Thoracic aorta (tissue), 2 donors: ENCODE measurements around the gene CMIP. TPM values are rescaled to one million over a fixed set of nuclear protein-coding genes. Genes with fewer than 3 reads are reported as not detected.

Experiments used
- ATAC-seq: fragments of 150-250 bp; one replicate; pipeline ENCODE4 v1.8.0; 2017; ENCODE audit warnings: low read depth; ENCODE audit not compliant: insufficient number of reproducible peaks, low FRiP score
- DNase-seq: peaks from one replicate; pipeline ENCODE4 v3.0.0-alpha.2; 2020; ENCODE audit warnings: low spot score
- H3K27ac ChIP-seq, 2 donors: fragments of 200-600 bp; sonication (generic); 1 replicate in 1 of 2; 2 replicates in 1 of 2; pipeline ENCODE4 v1.5.1; 2016; ENCODE audit warnings: mild to moderate bottlenecking in 2 of 2, moderate library complexity in 2 of 2
- H3K27me3 ChIP-seq: fragments of 200-600 bp; sonication (generic); replicated peaks from 2 replicates; pipeline ENCODE4 v1.6.0; 2016; ENCODE audit warnings: mild to moderate bottlenecking; ENCODE audit not compliant: insufficient read depth
- H3K36me3 ChIP-seq: fragments of 200-600 bp; sonication (generic); one replicate; pipeline ENCODE4 v1.5.1; 2016
- H3K4me1 ChIP-seq, 2 donors: fragments of 200-600 bp; sonication (generic); 1 replicate in 1 of 2; 2 replicates in 1 of 2; pipeline versions ENCODE4 v1.5.1 to v1.6.0; 2016; ENCODE audit warnings: low read depth in 2 of 2, mild to moderate bottlenecking in 1 of 2; ENCODE audit not compliant: control insufficient read depth in 1 of 2
- H3K4me3 ChIP-seq: fragments of 200-600 bp; sonication (generic); 2 replicates; pipeline ENCODE4 v1.5.1; 2016; ENCODE audit warnings: mild to moderate bottlenecking
- H3K9me3 ChIP-seq: fragments of 200-600 bp; sonication (generic); 2 replicates; pipeline ENCODE4 v1.5.1; 2016
- total RNA-seq, 2 donors: library from RNA; depleted of rRNA; stranded (reverse); fragments of >200 nt; gene quantifications; one replicate each; pipeline versions ENCODE4 v1.1.0 to v1.2.3, GENCODE V29; 2016
- TF ChIP-seq, protein P1 (sequence below): fragments of 200-600 bp; sonication (generic); IDR thresholded peaks from one replicate; pipeline ENCODE4 v1.5.1; 2019; ENCODE audit warnings: antibody characterized with exemption

The CMIP gene
- total RNA-seq, 2 donors from 2014 or later = 20.8 to 46.8 TPM

DNA sequence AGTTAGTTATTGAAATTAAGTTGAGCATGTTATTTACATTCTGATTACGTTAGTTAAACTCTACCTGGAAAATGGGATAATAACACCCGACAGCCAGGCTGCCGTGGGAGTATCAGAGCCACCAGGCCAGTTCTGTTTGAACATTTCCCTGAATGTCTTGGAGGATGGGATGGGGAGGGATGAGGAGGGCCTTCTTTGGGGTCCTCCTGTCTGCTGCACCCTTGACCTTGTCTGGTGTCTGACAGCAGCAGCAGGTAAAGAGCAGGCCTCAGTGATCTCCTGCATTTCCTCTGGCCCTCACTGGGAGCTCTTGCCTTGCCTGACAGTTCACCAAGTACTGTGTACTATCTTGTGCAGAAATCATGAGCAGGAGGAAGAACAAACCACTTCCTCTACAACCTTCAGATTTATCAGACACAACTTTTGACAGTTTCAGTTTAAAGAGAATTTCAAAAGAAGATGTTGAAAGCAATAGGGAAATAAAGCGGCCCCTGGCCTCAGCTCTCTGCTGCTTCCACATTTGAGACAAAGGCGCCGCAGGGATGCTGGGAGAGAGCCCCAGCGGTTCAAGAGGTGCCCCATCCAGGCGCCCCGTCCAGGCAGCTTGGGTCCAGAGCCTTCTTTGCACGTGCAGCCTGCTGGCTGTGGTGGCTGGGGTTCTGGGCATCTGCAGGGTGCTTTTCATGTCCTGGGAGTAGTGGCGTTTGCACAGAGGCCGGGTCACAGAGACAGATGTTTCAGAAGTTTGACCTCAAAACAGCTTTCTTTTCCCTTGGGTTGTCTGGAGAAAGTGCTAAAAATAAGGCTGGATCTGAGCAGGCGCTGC is 25.3 kb downstream of the CMIP start:
- peaks cover 4 to 14% of the 10 kb centered on the region in 2 donors for H3K4me1 ChIP-seq
- ATAC-seq = no peak
- no peaks in the 10 kb centered on the region for H3K27me3 ChIP-seq

DNA sequence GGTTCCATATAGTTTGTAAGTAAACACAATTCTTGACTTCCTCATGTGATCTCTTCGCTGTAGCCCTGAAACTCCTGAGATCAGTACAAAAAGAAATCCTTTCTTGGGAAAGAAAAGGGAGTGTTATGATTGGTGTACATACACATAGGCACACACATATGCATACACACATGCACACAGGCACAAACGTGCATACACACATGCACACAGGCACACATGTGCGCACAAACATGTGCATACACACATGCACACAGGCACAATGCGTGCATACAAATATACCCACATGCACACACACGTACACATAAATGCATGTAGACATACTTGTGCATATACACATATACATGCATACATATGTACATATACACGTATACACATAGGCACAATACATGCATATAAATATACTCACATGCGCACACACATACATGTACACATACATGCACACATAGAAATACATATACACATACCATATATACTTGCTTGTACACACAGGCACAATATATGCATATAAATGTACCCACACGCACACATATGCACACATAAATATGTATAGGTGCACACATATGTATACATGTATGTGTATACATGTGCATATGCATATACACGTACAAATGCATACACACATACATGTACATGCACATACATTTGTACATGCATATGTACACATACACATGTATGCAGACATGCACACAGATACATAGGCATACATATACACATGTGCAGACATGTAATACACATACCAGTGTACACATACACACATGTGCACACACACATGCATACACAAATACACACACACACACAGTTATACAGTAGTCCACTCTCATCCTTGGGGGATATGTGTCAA is 26.4 kb downstream of the CMIP start:
- Histone ChIP-seq H3K4me1 (peaks cover 4 to 14% of the 10 kb centered on the region in 2 donors), H3K27me3 (no peaks in the 10 kb centered on the region), H3K27ac (no peak overlapping the region), H3K9me3 (no peaks in the 10 kb centered on the region), H3K36me3 (no peaks in the 10 kb centered on the region), H3K4me3 (no peak overlapping the region)
- no peak for DNase-seq
- TF ChIP-seq, protein P1, sequence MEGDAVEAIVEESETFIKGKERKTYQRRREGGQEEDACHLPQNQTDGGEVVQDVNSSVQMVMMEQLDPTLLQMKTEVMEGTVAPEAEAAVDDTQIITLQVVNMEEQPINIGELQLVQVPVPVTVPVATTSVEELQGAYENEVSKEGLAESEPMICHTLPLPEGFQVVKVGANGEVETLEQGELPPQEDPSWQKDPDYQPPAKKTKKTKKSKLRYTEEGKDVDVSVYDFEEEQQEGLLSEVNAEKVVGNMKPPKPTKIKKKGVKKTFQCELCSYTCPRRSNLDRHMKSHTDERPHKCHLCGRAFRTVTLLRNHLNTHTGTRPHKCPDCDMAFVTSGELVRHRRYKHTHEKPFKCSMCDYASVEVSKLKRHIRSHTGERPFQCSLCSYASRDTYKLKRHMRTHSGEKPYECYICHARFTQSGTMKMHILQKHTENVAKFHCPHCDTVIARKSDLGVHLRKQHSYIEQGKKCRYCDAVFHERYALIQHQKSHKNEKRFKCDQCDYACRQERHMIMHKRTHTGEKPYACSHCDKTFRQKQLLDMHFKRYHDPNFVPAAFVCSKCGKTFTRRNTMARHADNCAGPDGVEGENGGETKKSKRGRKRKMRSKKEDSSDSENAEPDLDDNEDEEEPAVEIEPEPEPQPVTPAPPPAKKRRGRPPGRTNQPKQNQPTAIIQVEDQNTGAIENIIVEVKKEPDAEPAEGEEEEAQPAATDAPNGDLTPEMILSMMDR = no peak
- no peak for ATAC-seq

More for the DNA sequence above, 25.3 kb downstream of the CMIP start:
- Histone ChIP-seq H3K4me3 (no peak overlapping the region), H3K36me3 (no peaks in the 10 kb centered on the region), H3K27ac (no peak overlapping the region), H3K9me3 (no peaks in the 10 kb centered on the region)
- TF ChIP-seq, protein P1 = no peak
- no peak for DNase-seq

DNA sequence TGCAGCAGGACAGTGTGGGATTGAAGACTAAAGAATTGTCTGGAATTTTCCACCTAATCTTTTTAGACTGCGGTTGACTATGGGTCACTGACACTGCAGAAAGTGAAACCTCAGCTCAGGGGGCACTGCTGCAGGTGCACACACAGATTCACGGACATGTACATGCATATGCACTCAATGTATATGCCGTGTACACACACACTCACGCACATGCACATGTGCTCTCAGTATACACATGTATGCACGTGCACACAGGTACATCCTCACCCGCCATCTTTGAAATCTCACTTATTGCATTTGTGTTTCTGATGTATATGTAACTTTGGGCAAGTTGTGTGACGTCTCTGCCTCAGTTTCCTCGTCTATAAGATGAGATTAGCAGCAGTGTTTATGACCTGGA is 27.3 kb downstream of the CMIP start:
- H3K4me1 ChIP-seq = peaks cover 4 to 14% of the 10 kb centered on the region in 2 donors
- TF ChIP-seq, protein P1 = no peak
- H3K27ac ChIP-seq = no peak overlapping the region
- ATAC-seq (no peak), DNase-seq (no peak)
- no peak overlapping the region for H3K4me3 ChIP-seq
- H3K27me3 ChIP-seq = no peaks in the 10 kb centered on the region
- no peaks in the 10 kb centered on the region for H3K36me3 ChIP-seq
- no peaks in the 10 kb centered on the region for H3K9me3 ChIP-seq

DNA sequence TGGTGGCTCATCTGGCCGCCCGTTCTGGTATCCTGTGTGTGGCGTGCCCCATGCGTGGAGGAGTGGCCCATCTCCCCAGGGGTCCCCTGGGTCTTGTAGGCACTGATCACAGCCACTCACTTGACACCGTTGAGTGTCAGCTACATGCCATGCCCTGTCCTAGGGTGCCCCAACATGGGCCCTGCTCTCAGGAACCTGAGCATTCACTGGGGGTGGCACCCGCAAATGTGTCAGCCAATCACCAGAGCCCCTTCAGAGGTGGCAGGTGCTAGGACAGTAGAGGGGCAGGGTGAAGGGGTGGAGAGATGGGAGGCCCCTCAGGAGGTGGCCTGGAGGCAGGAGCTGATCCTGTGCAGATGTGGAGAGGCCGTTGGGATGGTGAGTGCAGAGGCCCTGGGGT is 27.8 kb downstream of the CMIP start:
- ATAC-seq = no peak
- DNase-seq = no peak
- Histone ChIP-seq H3K4me3 (no peak overlapping the region), H3K9me3 (no peaks in the 10 kb centered on the region), H3K27ac (no peak overlapping the region), H3K27me3 (no peaks in the 10 kb centered on the region), H3K36me3 (no peaks in the 10 kb centered on the region), H3K4me1 (peaks cover 7 to 14% of the 10 kb centered on the region in 2 donors)
- TF ChIP-seq, protein P1 = no peak

DNA sequence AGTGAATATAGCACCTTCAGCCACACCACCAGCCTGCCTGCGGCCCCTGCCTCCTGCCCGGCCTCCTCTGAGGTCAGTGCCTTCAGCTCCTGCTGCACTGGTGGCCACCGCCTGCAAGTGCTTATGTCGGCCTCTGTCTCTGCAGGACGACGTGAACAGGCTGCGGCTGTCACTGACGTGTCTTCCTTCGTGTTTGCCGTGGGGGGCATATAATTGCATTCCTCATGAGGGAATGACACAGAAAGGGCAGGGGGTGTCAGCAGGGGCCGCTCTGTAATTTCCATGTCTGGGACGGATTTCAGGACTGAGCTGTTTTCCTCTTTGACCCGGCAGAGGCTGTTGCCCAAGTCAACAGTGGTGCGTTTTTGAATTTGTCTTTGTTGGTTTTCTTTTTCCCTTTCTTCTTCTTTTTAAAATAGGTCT is 28.5 kb downstream of the CMIP start:
- Histone ChIP-seq H3K36me3 (no peaks in the 10 kb centered on the region), H3K9me3 (no peaks in the 10 kb centered on the region), H3K27me3 (no peaks in the 10 kb centered on the region), H3K4me1 (peaks cover 7 to 14% of the 10 kb centered on the region in 2 donors), H3K4me3 (no peak overlapping the region), H3K27ac (no peak overlapping the region)
- no peak for ATAC-seq
- DNase-seq = no peak
- TF ChIP-seq, protein P1 = no peak
